Neural cell (in vitro differentiated cells): ENCODE data around the gene CDK6.

Source experiments
- EP300 ChIP-seq: fragments of 450-650 bp; conservative IDR thresholded peaks from 2 replicates; pipeline ENCODE4 v1.6.1; 2014; ENCODE audit warnings: antibody characterized with exemption, mild to moderate bottlenecking, moderate library complexity; ENCODE audit not compliant: poor library complexity, severe bottlenecking
- EZH2 ChIP-seq: fragments of 200-600, 300-800 bp; shearing (Covaris generic), sonication (generic); IDR thresholded peaks from 2 replicates; pipeline ENCODE4 v1.6.1; 2014; ENCODE audit warnings: antibody characterized with exemption, low read length, borderline replicate concordance, mild to moderate bottlenecking; ENCODE audit not compliant: insufficient read depth, poor library complexity, severe bottlenecking
- MXI1 ChIP-seq: fragments of 450-650 bp; conservative IDR thresholded peaks from 2 replicates; pipeline ENCODE4 v1.6.1; 2014; ENCODE audit warnings: antibody characterized with exemption, mild to moderate bottlenecking; ENCODE audit not compliant: poor library complexity, severe bottlenecking
- RAD21 ChIP-seq: fragments of 450-650 bp; conservative IDR thresholded peaks from 2 replicates; pipeline ENCODE4 v1.6.1; 2014; ENCODE audit warnings: antibody characterized with exemption, mild to moderate bottlenecking, moderate library complexity
- SMC3 ChIP-seq: fragments of 450-650 bp; conservative IDR thresholded peaks from 2 replicates; pipeline ENCODE4 v1.6.1; 2014; ENCODE audit warnings: antibody characterized with exemption, mild to moderate bottlenecking, moderate library complexity; ENCODE audit not compliant: poor library complexity
- TF ChIP-seq, protein P1 (sequence below): fragments of 450-650 bp; IDR thresholded peaks from 2 replicates; pipeline ENCODE4 v1.5.1; 2014; ENCODE audit warnings: antibody characterized with exemption, mild to moderate bottlenecking, moderate library complexity; ENCODE audit not compliant: poor library complexity, severe bottlenecking
- TF ChIP-seq, protein P2 (sequence below): IDR thresholded peaks from 2 replicates; pipeline ENCODE4 v1.6.1; 2012; ENCODE audit warnings: borderline replicate concordance

DNA sequence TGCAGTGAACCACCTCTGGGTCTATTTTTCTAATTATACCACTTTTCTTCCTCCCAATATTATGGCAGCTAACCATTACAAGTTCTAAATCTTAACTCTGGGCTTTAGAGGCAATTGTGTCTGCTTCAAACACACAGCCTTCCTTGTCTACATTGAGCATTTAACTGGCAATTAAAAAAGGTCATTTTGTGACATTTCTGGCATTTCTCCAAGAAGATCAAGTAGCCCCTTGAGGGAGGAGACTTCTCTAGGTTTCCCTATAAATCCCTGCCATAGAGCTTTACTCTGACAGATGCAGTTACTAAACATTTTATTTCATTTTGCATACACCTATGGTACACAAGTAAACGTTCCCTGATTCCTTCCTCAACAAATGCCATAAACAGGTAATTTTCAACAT is 212.8 kb downstream of the CDK6 start:
- TF ChIP-seq, protein P1, sequence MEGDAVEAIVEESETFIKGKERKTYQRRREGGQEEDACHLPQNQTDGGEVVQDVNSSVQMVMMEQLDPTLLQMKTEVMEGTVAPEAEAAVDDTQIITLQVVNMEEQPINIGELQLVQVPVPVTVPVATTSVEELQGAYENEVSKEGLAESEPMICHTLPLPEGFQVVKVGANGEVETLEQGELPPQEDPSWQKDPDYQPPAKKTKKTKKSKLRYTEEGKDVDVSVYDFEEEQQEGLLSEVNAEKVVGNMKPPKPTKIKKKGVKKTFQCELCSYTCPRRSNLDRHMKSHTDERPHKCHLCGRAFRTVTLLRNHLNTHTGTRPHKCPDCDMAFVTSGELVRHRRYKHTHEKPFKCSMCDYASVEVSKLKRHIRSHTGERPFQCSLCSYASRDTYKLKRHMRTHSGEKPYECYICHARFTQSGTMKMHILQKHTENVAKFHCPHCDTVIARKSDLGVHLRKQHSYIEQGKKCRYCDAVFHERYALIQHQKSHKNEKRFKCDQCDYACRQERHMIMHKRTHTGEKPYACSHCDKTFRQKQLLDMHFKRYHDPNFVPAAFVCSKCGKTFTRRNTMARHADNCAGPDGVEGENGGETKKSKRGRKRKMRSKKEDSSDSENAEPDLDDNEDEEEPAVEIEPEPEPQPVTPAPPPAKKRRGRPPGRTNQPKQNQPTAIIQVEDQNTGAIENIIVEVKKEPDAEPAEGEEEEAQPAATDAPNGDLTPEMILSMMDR, result no peak
- TF ChIP-seq EZH2 (no peak), MXI1 (no peak), SMC3 (no peak), EP300 (no peak), RAD21 (no peak)
- TF ChIP-seq, protein P2, sequence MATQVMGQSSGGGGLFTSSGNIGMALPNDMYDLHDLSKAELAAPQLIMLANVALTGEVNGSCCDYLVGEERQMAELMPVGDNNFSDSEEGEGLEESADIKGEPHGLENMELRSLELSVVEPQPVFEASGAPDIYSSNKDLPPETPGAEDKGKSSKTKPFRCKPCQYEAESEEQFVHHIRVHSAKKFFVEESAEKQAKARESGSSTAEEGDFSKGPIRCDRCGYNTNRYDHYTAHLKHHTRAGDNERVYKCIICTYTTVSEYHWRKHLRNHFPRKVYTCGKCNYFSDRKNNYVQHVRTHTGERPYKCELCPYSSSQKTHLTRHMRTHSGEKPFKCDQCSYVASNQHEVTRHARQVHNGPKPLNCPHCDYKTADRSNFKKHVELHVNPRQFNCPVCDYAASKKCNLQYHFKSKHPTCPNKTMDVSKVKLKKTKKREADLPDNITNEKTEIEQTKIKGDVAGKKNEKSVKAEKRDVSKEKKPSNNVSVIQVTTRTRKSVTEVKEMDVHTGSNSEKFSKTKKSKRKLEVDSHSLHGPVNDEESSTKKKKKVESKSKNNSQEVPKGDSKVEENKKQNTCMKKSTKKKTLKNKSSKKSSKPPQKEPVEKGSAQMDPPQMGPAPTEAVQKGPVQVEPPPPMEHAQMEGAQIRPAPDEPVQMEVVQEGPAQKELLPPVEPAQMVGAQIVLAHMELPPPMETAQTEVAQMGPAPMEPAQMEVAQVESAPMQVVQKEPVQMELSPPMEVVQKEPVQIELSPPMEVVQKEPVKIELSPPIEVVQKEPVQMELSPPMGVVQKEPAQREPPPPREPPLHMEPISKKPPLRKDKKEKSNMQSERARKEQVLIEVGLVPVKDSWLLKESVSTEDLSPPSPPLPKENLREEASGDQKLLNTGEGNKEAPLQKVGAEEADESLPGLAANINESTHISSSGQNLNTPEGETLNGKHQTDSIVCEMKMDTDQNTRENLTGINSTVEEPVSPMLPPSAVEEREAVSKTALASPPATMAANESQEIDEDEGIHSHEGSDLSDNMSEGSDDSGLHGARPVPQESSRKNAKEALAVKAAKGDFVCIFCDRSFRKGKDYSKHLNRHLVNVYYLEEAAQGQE, result no peak
